ENCODE measurements around the gene HELZ2. TPM values are rescaled to one million over a fixed set of nuclear protein-coding genes. Genes with fewer than 3 reads are reported as not detected.

The HELZ2 gene
- total and polyA plus RNA-seq, 10 of the 15 experiments (the other 5 are each of a cell fraction or from before 2014, with no cell fraction given) = 0.05 to 33.3 (median 6.2) TPM

DNA sequence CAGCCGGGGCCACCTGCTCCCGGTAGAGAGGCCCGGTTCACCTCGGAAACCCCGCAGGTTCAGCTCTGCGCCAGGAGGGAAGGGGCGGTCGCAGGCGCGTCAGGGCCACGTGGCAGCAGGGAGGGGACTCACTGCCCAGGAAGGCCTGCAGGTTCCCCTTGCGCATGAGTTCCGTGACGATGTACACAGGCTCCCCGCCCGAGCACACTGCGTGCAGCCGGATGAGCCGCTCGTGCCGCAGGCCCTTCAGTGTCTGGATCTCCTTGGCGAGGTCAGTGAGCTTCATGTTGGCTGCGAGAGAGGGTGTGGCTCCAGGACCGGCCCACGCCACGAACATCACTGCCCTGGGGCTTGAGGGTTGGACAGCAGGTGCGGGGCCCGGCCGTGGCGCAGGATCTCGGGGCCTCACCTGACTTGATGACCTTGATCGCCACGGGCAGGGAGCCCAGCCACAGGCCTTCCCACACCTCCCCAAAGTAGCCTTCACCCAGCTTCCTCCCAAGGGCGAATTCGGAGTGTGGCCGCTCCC lies 31.9 kb downstream of the HELZ2 start:
- Histone ChIP-seq H3K27ac (ENCODE audit: control insufficient read depth, insufficient read depth) (no peak overlapping the region), H3K27me3 (replicated peaks in 1 of 2; ENCODE audit: control insufficient read depth in 2 of 2, insufficient read depth in 2 of 2, low read length in 1 of 2) (no peaks in the 10 kb centered on the region), H3K36me3 (ENCODE audit: control insufficient read depth in 2 of 2, insufficient read depth in 2 of 2, low read length in 1 of 2) (no peaks in the 10 kb centered on the region), H3K9ac (ENCODE audit: control insufficient read depth, insufficient read depth, low read length) (no peak overlapping the region), H3K4me2 (ENCODE audit: control insufficient read depth, insufficient read depth) (no peak overlapping the region), H3K4me3 (no peak overlapping the region), H3K4me1 (ENCODE audit: control insufficient read depth, insufficient read depth, low read length) (peaks cover 23% of the 10 kb centered on the region), H2AFZ (ENCODE audit: control insufficient read depth, low read depth, low read length) (no peak overlapping the region), H3K9me3 (replicated peaks; ENCODE audit: control insufficient read depth, insufficient read depth, low read length) (no peaks in the 10 kb centered on the region), H4K20me1 (ENCODE audit: control insufficient read depth, insufficient read depth) (no peaks in the 10 kb centered on the region), H3K79me2 (ENCODE audit: control insufficient read depth, insufficient read depth, low read length) (no peaks in the 10 kb centered on the region)
- TF ChIP-seq ZSCAN29 (IDR thresholded peaks at IDR 0.05) (no peak), ZBTB4 (CRISPR knock-in tag; IDR thresholded peaks at IDR 0.05) (no peak), USF1 (IDR thresholded peaks at IDR 0.05; ENCODE audit: borderline replicate concordance, extremely low read length, insufficient read depth, low read depth, low read length) (peak; percentile 36), TCF12 (IDR thresholded peaks at IDR 0.05; ENCODE audit: low read depth, low read length) (no peak), ZNF24 (IDR thresholded peaks at IDR 0.05) (no peak)
- TF ChIP-seq, protein P1, sequence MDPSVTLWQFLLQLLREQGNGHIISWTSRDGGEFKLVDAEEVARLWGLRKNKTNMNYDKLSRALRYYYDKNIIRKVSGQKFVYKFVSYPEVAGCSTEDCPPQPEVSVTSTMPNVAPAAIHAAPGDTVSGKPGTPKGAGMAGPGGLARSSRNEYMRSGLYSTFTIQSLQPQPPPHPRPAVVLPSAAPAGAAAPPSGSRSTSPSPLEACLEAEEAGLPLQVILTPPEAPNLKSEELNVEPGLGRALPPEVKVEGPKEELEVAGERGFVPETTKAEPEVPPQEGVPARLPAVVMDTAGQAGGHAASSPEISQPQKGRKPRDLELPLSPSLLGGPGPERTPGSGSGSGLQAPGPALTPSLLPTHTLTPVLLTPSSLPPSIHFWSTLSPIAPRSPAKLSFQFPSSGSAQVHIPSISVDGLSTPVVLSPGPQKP (IDR thresholded peaks at IDR 0.05; ENCODE audit: low read depth, low read length) = no peak
- ATAC-seq (no peak), DNase-seq (ENCODE audit: low read depth, low spot score) (no peak), FAIRE-seq (no peak)
- ChIA-PET SMC1A (ENCODE audit: uncharacterized antibody, unreplicated experiment) (interaction anchor here (1.2 kb wide), 1 partner anchor 100 kb away, joined by 4 read pairs; no protein-coding TSS in a partner anchor), POLR2A (interaction anchor here (1.1 to 1.5 kb wide), 3 partner anchors 11 to 100 kb away, joined by 3 read pairs; no protein-coding TSS in a partner anchor), CTCF (interaction anchor here (1.0 to 1.3 kb wide), 3 partner anchors 10 to 31 kb away, joined by 3 to 9 read pairs (median 4); partner anchors contain the start of gene HELZ2), RAD21 (ENCODE audit: unreplicated experiment) (interaction anchor here (0.8 to 1.7 kb wide), 4 partner anchors 11 to 100 kb away, joined by 3 to 9 read pairs (median 6); partner anchors contain the start of gene HELZ2)
- in situ Hi-C loops (cut with MboI) = no loop called here
- WGBS (ENCODE audit: insufficient coverage, insufficient replicate concordance, low lambda C conversion rate, missing lambda C conversion rate) = 66% methylated on average over 31 of the region's 36 CpGs
- BruUV-seq (replicated peaks) = no TSS peak
- intact Hi-C loops (cut with micrococcal nuclease; ENCODE audit: unreplicated experiment) = no loop called here

All from GM12878 (cell line).